K562 (cell line): ENCODE measurements around the gene FOXO3. TPM values are rescaled to one million over a fixed set of nuclear protein-coding genes. Genes with fewer than 3 reads are reported as not detected.

ENCODE experiments used
- ELF1 ChIP-seq: fragments of 200-800 bp; sonication (Bioruptor generic); IDR thresholded peaks from 2 replicates; pipeline ENCODE4 v1.6.1; 2016; ENCODE audit warnings: missing genetic modification characterization, missing compliant biosample characterization
- ETS2 ChIP-seq: IDR thresholded peaks from 2 replicates; pipeline ENCODE4 v1.6.1; 2016; ENCODE audit warnings: borderline replicate concordance, missing genetic modification characterization, mild to moderate bottlenecking, moderate library complexity, missing compliant biosample characterization; ENCODE audit not compliant: poor library complexity, severe bottlenecking
- HDAC3 ChIP-seq: fragments of 450-650 bp; IDR thresholded peaks from 2 replicates; pipeline ENCODE4 v1.6.1; 2018; ENCODE audit warnings: borderline replicate concordance, mild to moderate bottlenecking, moderate library complexity; ENCODE audit not compliant: partially characterized antibody
- MCM2 ChIP-seq: fragments of 450-650 bp; IDR thresholded peaks from 2 replicates; pipeline ENCODE4 v1.6.1; 2017; ENCODE audit warnings: low read depth, mild to moderate bottlenecking
- MECOM ChIP-seq: fragments of 250-450 bp; sonication (Bioruptor Pico); IDR thresholded peaks from 2 replicates; pipeline ENCODE4 v1.8.0; 2022; ENCODE audit warnings: inconsistent platforms
- PCBP1 ChIP-seq: fragments of 200-400 bp; formaldehyde crosslinking; IDR thresholded peaks from 2 replicates; pipeline ENCODE4 v1.6.1; 2018; ENCODE audit warnings: mild to moderate bottlenecking, low read depth, low read length; ENCODE audit not compliant: poor library complexity, severe bottlenecking
- POLR2G ChIP-seq: fragments of 200-400 bp; formaldehyde crosslinking; IDR thresholded peaks from 2 replicates; pipeline ENCODE4 v1.6.1; 2017; ENCODE audit warnings: low read depth, mild to moderate bottlenecking, antibody characterized with exemption, low read length, moderate library complexity
- PTTG1 ChIP-seq: fragments of 450-650 bp; IDR thresholded peaks from 2 replicates; pipeline ENCODE4 v1.6.1; 2016; ENCODE audit warnings: low read depth, mild to moderate bottlenecking, missing genetic modification characterization, missing compliant biosample characterization
- TRIM28 ChIP-seq: fragments of 450-650 bp; IDR thresholded peaks from 2 replicates; pipeline ENCODE4 v1.6.1; 2017
- ZNF24 ChIP-seq: fragments of 450-650 bp; IDR thresholded peaks from 2 replicates; pipeline ENCODE4 v1.6.1; 2016
- polyA plus RNA-seq, 8 experiments: library from polyadenylated mRNA; depleted of rRNA in 4 of 8; stranded (reverse) in 5 of 8; unstranded in 3 of 8; fragments of >200 nt; fragmentation: Nextera tagmentation in 2 of 8; fragmentation: Illumina TruSeq in 1 of 8; extraction: Ambion mirVana in 2 of 8; extraction: Trizol in 1 of 8; gene quantifications; 2 replicates each; pipeline versions ENCODE4 v1.2.1 to v1.2.3, GENCODE V29; 2011 to 2014; ENCODE audit warnings: inconsistent platforms in 1 of 8, missing spikeins in 1 of 8
- total RNA-seq, 7 experiments: library from RNA; depleted of rRNA in 6 of 7; stranded (reverse); fragments of >200 nt in 6 of 7; fragmentation: Illumina TruSeq in 2 of 7; extraction: Trizol in 2 of 7; gene quantifications; 2 replicates each; pipeline versions ENCODE4 v1.2.1 to v1.2.3, GENCODE V29; 2011 to 2021; ENCODE audit warnings: low replicate concordance in 1 of 7
- TF ChIP-seq, protein P1 (sequence below), 2 experiments: fragments of 250-450 bp in 1 of 2; fragments of 450-650 bp in 1 of 2; sonication (Bioruptor Pico) in 1 of 2; IDR thresholded peaks; 2 replicates each; pipeline versions ENCODE4 v1.6.1 to v1.8.0; 2016 to 2021; ENCODE audit warnings: mild to moderate bottlenecking in 2 of 2, moderate library complexity in 2 of 2, missing compliant biosample characterization in 1 of 2, missing genetic modification characterization in 1 of 2
- TF ChIP-seq, protein P2 (sequence below): sonication (generic); formaldehyde crosslinking; IDR thresholded peaks from 2 replicates; pipeline ENCODE4 v1.8.1; 2023; ENCODE audit warnings: mild to moderate bottlenecking, missing genetic modification reagents
- TF ChIP-seq, protein P3 (sequence below): fragments of 150-350 bp; IDR thresholded peaks from 2 replicates; pipeline ENCODE4 v1.6.1; 2014; ENCODE audit warnings: low read depth, mild to moderate bottlenecking, low read length, borderline replicate concordance
- TF ChIP-seq, protein P4 (sequence below): fragments of 250-450 bp; sonication (Bioruptor Pico); IDR thresholded peaks from 2 replicates; pipeline ENCODE4 v1.5.0; 2020; ENCODE audit warnings: mild to moderate bottlenecking, borderline replicate concordance
- TF ChIP-seq, protein P5 (sequence below): fragments of 250-450 bp; sonication (Bioruptor Pico); IDR thresholded peaks from 2 replicates; pipeline ENCODE4 v1.8.0; 2021; ENCODE audit warnings: moderate library complexity, mild to moderate bottlenecking, inconsistent platforms

Gene FOXO3
- total and polyA plus RNA-seq, 9 of the 15 experiments (the other 6 are each of a cell fraction or from before 2014, with no cell fraction given) = 3.0 to 14.6 (median 6.0) TPM

DNA sequence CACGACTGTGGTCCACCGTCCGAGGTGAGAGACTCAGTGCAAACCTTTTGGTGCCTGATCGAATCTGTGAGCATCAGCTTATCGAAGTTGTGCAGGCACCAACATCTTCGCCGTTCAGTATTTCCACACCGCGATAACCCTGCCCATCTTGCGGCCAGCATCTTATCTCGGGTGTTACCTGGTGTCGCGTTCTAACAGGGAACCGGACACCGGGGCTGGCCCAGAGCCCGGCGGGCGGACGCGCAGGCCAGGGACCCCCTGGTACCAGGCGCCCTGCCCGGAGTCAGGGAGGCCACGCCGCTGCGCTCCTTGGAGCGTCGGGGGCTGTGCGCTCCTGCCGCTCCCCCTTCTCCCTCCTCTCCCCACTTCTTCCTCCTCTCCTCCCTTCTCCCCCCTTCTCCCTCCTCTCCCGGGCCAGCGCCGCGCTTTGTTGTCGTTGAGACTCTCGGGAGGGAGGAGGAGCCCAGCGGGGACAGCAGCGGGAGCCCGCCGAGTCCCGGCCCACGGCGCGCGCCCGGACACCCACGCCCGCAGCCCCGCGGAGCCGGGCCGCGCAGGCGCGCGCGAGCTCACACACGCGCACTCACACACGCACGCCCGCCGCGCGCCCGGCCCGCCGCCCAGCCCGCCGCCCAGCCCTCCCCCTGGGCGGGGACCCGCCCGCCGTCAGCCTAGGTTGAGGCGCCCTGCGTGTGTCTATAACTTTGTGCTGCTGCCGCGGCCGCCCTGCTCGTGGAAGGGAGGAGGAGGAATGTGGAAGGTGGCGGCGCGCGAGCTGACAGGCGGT, 1.4 kb upstream of the FOXO3 start (continued):
- TF ChIP-seq, protein P1, sequence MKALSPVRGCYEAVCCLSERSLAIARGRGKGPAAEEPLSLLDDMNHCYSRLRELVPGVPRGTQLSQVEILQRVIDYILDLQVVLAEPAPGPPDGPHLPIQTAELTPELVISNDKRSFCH (CRISPR knock-in tag; IDR thresholded peaks at IDR 0.05) = no peak
- TF ChIP-seq, protein P1 (tag; IDR thresholded peaks at IDR 0.05) = peak; percentile 93
- TF ChIP-seq ELF1 (tag) = peak; percentile 28; the same call in 1 of the 2 replicates
- TF ChIP-seq HDAC3 = peak; percentile 67
- peak; percentile 14 for TF ChIP-seq PCBP1
- TF ChIP-seq, protein P2, sequence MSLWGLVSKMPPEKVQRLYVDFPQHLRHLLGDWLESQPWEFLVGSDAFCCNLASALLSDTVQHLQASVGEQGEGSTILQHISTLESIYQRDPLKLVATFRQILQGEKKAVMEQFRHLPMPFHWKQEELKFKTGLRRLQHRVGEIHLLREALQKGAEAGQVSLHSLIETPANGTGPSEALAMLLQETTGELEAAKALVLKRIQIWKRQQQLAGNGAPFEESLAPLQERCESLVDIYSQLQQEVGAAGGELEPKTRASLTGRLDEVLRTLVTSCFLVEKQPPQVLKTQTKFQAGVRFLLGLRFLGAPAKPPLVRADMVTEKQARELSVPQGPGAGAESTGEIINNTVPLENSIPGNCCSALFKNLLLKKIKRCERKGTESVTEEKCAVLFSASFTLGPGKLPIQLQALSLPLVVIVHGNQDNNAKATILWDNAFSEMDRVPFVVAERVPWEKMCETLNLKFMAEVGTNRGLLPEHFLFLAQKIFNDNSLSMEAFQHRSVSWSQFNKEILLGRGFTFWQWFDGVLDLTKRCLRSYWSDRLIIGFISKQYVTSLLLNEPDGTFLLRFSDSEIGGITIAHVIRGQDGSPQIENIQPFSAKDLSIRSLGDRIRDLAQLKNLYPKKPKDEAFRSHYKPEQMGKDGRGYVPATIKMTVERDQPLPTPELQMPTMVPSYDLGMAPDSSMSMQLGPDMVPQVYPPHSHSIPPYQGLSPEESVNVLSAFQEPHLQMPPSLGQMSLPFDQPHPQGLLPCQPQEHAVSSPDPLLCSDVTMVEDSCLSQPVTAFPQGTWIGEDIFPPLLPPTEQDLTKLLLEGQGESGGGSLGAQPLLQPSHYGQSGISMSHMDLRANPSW (CRISPR knock-in tag) = no peak
- TF ChIP-seq, protein P3, sequence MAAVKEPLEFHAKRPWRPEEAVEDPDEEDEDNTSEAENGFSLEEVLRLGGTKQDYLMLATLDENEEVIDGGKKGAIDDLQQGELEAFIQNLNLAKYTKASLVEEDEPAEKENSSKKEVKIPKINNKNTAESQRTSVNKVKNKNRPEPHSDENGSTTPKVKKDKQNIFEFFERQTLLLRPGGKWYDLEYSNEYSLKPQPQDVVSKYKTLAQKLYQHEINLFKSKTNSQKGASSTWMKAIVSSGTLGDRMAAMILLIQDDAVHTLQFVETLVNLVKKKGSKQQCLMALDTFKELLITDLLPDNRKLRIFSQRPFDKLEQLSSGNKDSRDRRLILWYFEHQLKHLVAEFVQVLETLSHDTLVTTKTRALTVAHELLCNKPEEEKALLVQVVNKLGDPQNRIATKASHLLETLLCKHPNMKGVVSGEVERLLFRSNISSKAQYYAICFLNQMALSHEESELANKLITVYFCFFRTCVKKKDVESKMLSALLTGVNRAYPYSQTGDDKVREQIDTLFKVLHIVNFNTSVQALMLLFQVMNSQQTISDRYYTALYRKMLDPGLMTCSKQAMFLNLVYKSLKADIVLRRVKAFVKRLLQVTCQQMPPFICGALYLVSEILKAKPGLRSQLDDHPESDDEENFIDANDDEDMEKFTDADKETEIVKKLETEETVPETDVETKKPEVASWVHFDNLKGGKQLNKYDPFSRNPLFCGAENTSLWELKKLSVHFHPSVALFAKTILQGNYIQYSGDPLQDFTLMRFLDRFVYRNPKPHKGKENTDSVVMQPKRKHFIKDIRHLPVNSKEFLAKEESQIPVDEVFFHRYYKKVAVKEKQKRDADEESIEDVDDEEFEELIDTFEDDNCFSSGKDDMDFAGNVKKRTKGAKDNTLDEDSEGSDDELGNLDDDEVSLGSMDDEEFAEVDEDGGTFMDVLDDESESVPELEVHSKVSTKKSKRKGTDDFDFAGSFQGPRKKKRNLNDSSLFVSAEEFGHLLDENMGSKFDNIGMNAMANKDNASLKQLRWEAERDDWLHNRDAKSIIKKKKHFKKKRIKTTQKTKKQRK = no peak
- TF ChIP-seq ZNF24 = no peak
- TF ChIP-seq, protein P4, sequence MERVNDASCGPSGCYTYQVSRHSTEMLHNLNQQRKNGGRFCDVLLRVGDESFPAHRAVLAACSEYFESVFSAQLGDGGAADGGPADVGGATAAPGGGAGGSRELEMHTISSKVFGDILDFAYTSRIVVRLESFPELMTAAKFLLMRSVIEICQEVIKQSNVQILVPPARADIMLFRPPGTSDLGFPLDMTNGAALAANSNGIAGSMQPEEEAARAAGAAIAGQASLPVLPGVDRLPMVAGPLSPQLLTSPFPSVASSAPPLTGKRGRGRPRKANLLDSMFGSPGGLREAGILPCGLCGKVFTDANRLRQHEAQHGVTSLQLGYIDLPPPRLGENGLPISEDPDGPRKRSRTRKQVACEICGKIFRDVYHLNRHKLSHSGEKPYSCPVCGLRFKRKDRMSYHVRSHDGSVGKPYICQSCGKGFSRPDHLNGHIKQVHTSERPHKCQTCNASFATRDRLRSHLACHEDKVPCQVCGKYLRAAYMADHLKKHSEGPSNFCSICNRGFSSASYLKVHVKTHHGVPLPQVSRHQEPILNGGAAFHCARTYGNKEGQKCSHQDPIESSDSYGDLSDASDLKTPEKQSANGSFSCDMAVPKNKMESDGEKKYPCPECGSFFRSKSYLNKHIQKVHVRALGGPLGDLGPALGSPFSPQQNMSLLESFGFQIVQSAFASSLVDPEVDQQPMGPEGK (CRISPR knock-in tag) = no peak
- no peak for TF ChIP-seq MCM2
- no peak for TF ChIP-seq PTTG1 (tag)
- 0 out of 2 replicates have a peak, but pooled peaks have one; percentile 21 for TF ChIP-seq MECOM (CRISPR knock-in tag)
- TF ChIP-seq TRIM28 = no peak
- peak; percentile 74 for TF ChIP-seq POLR2G
- TF ChIP-seq ETS2 (tag) = no peak
- TF ChIP-seq, protein P5, sequence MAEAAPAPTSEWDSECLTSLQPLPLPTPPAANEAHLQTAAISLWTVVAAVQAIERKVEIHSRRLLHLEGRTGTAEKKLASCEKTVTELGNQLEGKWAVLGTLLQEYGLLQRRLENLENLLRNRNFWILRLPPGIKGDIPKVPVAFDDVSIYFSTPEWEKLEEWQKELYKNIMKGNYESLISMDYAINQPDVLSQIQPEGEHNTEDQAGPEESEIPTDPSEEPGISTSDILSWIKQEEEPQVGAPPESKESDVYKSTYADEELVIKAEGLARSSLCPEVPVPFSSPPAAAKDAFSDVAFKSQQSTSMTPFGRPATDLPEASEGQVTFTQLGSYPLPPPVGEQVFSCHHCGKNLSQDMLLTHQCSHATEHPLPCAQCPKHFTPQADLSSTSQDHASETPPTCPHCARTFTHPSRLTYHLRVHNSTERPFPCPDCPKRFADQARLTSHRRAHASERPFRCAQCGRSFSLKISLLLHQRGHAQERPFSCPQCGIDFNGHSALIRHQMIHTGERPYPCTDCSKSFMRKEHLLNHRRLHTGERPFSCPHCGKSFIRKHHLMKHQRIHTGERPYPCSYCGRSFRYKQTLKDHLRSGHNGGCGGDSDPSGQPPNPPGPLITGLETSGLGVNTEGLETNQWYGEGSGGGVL (CRISPR knock-in tag) = no peak
